Stimulated activated CD8-positive, alpha-beta memory T cell treated with anti-CD3 and anti-CD28 coated beads, Interleukin-7, amount 100 ng/mL, for 1 hour (primary cell): ENCODE results near the gene COX7B2.

Source experiments
- DNase-seq, 2 donors: peaks; one replicate each; pipeline ENCODE4 v3.0.0-alpha.2; 2020; ENCODE audit warnings: low read depth in 2 of 2

Gene COX7B2

DNA sequence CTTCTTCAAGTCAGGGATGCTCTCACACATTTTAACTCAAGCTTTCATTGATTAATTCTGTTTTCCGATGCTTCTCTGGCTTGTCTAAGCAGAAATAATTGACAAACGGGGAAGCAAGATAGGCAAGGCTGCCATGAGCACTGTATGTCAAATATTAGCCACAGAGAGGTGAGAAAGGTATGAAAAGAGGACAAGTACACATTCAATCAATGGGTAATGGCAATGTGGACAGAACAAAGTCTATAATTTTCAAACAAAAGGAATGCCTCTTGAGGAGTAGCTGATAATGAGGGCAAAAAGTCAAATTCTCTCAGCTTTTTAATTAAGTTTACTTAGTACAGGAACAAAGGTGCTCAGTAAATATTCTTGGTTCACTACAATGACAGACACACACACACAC is 19.6 kb downstream of the COX7B2 start:
- no peak for DNase-seq

DNA sequence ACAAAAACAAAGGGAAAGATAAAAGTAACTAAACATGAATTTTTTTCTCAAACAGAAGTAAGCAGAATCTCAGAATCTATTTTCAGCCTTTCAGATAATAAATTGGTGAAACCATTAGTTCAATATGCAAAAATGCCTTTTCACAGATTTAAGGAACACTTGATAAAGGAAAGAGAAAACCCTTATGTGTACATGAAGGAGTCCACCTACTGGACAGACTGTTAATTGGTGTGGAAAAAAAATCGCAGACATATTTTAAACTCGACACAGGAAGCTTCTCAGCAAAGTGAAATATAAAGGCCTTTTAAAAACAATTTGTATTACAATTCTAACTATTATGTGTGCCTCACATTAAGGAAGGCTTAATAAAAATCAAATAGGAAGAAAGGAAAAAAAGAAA is 22.3 kb downstream of the COX7B2 start:
- DNase-seq: no peak

DNA sequence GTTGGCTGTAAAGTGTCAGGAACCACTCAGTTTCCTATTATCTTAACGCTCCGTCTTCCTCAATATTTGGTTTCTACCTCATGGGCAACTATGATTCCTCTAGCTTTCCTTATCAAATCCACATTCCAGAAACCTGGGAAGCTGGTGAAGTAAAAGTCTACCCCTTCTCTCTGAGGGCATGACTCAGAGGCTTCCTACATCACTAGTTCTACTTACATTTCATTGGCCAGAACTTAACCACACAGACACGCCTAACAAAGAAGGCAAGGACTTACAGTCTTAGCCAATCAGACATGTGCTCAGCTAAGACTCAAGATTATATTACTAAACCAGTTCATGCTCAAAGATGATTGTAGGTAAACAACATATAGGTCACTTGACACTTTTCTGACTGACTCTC is 30.4 kb downstream of the COX7B2 start:
- no peak for DNase-seq

DNA sequence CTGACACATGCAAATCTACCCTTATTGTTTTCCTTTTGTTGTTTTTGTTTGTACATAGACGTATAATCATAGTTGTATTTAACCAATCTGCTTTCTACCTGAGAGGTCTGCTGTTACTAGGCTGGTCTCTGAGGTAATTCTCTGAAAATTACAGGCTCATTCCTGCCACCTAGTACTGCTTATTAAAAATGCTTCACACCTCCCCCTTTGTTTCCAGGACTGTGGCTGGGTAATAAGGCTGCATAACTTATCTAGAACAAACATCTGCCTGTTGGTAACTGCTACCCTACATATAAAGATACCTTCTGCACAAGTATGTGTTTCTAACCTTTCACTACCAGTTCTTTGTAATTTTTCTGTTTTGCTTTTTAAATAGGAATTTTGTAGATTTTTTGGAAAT is 34.2 kb downstream of the COX7B2 start:
- DNase-seq: no peak

DNA sequence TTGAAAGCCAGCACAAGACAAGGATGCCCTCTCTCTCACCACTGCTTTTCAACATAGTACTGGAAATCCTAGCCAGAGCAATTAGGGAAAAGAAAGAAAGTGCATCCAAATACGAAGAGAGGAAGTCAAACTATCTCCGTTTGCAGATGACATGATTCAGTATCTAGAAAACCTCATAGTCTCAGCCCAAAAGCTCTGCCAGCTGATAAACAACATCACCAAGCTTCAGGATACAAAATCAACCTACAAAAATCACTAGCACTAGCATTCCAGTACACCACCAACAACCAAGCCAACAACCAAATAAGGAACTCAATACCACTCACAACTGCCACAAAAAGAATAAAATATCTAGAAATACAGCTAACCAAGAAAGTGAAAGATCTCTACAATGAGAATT is 38.6 kb downstream of the COX7B2 start:
- DNase-seq: no peak

DNA sequence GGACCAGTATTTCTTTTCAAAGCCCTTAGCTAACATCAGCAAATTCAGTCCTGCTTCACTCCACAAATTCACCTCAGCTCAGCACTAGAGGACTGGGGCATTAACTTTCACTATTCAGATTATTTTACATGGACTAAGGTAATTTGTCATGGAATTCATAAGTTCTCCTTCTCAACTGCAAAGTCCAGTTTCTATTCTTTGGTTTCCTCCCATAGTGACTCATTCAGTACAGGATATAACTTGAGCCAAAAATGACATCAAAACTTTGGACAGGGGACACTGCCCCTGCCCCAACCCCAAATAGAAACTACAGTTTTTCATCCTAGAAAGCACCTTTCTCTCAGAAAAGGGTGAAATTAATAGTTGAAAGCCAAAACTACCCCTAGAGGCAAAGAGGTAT is 52.7 kb downstream of the COX7B2 start:
- DNase-seq: no peak

DNA sequence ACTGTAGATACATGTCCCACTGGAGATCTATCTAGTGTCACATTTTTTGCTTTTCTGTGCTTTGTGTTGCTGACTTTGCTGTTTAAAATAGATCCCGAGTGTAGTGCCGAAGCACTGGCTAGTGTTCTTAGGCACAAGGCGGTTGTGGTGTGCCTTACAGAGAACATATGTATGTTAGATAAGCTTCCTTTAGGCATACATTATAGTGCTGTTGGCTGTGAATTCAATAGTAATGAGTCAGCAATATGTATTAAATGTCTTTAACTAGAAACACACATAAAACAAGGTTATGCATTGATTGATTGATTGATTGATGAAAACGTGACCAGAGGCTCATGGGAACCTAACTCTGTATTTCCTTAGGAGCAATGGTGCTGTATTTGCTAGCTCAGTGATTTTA is 56.2 kb downstream of the COX7B2 start:
- no peak for DNase-seq

DNA sequence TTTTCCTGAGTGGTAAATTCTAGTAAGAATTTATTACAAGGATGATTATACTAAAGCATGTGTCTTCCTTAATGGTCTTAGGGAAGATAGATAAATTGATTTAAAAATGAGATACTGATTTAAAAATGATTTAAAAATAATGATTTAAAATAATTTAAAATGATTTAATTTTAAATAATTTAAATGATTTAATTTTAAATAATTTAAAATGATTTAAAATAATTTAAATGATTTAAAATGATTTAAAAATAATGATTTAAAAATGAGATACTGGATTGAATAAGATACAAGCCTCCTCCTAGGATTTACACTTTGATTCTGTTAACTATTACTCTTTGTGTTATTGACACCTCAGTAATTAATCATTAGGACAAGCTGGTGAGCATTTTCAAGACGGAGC is 59.0 kb downstream of the COX7B2 start:
- no peak for DNase-seq

DNA sequence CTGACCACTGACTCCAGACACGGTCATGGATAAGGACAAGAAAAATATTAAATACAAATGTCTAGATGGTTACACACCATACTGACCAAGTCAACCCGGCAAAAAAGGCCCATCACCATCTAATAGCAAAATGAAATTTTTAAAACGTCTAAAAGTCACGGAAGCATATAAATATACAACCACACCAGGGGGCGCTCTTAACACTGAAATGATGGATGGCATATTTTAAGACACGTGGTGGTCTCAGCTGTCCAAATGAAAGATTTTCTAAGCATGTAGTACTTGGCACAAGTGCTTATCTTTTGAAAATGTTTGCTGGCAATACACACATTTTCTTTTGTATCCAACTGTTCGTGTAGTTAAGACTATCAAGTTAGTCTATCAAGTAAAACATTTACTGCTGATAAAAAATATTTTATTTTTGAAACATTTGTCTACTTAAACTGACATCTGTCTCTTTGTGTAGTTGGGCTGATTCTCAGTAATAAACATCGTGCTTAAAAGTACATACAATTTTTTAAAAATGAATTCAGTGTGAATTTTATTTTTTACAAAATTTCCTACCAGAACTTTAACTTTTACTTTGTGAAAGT is 64.6 kb downstream of the COX7B2 start:
- DNase-seq: no peak

DNA sequence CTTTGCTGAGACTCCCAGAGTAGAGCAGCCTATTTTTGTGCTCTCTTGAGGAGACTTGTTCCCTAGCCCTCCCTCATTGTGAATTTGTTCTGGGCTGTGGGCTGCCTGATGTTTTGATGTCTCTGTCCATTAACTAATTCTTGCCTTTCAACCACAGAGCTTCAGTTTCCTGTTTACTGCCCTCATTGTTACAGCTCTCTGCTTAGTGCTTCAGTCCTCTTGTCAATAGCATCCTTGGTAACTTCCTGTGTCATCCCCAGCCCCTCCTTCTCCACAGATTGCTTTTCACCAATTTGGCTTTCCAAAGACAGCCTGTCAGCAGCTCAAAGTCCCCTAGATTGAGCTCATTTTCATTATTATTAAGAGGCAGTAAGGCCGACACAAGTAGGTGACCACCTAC is 69.9 kb downstream of the COX7B2 start:
- DNase-seq: no peak

DNA sequence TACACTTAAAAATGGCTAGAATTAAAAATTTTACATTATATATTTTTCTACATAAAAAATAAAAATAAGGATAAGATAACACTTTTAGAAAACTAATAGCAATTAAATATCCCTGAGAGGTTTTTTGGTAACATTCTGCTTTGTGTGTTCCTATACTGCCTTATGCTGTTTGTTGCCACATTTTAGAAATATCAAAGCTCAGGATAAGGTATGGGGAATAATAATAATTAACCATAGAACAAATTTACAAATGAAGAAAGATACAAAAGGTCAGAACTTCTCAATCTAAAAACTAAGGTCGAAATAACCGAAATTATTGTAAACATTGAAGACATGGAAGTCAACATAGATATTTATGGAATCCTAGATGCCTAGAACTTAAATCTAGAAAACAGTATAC is 71.4 kb downstream of the COX7B2 start:
- no peak for DNase-seq

DNA sequence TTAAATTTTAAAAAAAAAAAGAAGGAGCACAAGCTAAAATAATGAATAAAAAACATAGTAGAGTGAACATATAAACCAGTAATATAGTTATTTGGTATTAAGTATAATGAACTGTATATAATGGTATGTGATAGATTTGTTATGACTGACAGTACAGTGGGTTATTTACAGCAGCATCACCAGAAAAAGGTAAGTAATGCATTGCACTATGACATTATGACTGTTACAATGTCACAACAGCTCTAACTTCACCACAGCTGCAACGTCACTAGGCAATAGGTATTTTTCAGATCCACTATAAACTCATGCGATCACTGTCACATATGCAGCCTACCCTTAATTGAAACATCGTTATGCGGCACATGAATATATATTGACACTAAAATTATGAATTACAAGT is 72.5 kb downstream of the COX7B2 start:
- no peak for DNase-seq

DNA sequence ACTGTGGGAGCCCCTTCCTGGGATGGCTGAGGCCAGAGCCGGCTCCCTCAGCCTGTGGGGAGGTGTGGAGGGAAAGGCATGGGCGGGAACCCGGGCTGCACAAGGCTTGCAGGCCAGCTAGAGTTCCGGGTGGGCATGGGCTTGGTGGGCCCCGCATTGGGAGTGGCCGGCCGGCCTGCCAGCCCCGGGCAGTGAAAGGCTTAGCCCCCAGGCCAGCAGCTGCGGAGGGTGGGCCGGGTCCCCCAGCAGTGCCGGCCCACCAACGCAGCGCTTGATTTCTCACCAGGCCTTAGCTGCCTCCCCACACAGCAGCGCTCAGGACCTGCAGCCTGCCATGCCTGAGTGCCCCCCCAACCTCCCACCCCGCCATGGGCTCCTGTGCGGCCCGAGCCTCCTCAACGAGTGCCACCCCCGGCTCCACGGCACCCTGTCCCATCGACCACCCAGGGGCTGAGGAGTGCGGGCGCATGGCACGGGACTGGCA is 78.0 kb downstream of the COX7B2 start:
- no peak for DNase-seq

DNA sequence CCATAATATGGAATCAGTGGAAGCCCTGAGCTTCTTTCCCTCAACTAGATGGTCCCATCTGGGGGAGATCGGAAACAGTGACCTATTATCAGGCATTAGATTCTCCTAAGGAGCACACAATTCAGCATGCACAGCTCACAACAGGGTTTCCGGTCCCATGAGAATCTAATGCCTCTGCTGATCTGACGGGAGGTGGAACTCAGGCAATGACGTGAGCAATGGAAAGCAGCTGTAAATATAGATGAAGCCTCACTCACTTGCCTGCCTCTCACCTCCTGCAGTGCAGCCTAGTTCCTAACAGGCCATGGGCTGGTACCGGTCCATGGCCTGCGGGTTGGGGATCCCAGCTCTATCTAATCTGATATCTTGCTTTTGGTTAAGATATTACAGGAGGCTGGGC is 88.9 kb downstream of the COX7B2 start:
- DNase-seq: no peak

DNA sequence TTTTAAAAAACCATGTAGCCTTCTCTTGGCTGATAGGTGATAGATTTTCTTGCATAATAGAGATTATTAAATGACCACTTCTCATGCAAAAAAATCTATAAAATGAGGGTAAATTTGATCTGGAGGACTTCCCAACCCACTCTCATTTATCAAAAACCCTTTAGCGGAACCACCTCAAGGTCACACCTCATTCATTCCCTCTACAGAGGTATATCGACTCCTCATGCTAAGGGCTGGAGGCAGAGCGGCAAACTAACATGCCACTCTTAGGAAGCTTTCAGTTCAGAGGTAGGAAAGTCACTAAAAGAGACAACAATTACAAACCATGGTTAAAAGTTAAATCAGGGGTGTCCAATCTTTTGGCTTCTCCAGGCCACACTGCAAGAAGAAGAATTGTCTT is 90.0 kb downstream of the COX7B2 start:
- DNase-seq: no peak

DNA sequence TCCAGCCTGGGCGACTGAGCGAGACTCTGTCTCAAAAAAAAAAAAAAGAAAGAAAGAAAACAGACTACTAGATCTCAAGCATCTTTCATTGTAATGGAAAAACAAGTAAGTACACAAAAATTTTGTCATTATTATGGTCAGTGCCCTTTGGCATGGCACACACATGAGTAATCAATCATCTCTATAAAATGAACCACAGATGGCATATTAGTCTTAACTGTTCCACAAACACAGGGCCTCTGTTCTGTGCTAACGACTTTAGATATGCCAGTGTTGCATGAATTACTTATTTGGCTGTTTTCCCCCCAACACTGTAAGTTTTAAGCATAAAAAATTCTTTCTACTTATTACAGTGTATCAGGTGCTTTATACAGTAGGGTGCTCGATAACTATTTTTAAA is 90.4 kb downstream of the COX7B2 start:
- DNase-seq: no peak

DNA sequence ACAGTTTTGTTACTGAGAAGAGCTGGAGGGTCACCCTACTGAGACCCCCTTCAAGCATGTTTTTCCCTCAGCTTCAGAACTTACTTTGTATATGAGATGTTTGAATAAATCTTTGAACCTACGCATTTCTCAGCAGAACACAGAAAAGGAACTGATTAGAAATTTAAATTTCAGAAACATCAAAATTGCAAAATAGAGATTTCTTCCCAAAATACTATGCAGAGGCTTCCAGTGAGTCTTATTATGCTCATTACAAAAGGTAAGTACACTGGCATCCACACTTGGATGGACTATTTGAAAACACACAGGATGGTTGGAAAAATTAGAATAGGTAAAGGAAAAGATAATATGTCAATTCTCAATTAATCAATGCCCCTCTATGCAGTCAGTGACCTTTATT is 91.2 kb downstream of the COX7B2 start:
- no peak for DNase-seq

DNA sequence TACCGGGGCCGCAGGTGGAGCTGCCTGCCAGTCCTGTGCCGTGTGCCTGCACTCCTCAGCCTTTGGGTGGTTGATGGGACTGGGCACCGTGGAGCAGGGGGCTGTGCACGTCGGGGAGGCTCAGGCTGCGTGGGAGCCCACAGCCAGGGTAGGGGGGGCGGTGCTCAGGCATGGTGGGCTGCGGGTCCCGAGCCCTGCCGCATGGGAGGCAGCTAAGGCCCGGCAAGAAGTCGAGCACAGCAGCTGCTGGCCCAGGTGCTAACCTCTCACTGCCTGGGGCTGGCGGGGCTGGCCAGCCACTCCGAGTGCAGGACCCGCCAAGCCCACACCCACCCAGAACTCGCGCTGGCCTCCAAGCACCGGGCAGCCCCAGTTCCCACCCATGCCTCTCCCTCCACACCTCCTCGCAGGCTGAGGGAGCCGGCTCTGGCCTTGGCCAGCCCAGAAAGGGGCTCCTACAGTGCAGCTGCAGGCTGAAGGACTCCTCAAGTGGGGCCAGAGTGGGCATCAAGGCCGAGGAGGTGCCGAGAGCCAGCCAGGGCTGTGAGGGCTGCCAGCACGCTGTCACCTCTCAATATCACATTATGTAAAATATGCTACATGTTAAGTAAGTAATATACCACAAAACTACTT is 104.1 kb downstream of the COX7B2 start:
- no peak for DNase-seq

DNA sequence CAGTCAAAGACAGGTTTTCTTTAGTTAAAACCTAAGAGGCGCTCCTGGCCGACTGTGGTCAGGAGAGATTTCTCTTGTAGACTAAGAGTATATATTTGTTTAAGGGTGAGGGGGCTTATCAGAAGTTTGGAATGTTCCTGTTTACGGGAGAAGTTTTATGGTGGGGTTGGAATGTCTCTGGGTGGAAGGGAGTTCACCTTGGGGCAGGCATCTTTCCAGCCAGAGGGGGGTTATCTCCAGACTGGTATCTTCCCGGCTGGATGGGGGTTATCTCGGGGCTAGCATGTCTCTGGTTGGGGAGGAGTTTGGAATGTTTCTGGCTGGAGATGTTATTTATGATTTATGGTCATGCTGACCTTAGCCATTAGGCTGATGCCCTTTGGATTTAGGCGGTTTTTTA is 116.0 kb downstream of the COX7B2 start:
- DNase-seq: no peak

DNA sequence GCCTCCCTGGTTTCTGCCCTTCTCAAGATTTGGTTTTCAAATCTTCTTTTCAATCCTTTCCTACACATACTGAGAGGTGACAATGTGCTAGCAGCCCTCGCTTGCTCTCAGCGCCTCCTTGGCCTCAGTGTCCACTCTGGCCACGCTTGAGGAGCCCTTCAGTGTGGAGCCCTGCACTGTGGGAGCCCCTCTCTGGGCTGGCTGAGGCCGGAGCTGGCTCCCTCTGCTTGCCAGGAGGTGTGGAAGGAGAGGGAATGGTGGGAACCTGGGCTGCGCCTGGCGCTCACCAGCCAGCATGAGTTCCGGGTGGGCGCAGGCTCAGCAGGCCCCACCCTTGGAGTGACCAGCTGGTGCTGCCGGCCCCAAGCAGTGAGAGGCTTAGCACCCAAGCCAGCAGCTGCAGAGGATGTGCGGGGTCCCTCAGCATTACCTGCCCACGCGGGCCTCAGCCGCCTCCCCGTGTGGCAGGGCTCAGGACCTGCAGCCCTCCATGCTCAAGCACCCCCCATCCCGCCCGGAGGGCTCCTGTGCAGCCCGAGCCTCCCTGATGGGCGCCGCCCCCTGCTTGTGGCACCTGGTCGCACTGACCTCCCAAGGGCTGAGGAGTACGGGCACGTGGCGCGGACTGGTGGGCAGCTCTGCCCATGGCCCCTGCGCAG is 127.5 kb downstream of the COX7B2 start:
- DNase-seq: no peak

DNA sequence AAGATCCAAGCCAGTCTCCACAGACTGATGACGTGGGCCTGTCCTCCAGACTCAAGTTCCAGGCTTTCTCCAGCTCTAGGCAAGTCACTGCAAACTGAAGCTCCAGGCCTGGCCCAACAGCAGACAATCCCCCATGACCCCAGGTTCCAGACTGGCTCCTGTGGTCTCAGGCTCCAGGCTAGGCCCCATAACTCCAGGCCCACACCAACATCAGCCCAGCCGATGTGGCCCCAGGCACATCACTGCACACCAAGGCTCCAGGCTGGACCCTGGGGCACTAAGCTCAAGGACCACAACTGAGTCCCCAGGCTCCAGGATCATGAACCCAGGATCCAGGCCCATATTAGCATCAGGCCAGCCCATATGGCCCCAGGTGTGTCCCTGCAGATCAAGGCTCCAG is 143.6 kb downstream of the COX7B2 start:
- no peak for DNase-seq

DNA sequence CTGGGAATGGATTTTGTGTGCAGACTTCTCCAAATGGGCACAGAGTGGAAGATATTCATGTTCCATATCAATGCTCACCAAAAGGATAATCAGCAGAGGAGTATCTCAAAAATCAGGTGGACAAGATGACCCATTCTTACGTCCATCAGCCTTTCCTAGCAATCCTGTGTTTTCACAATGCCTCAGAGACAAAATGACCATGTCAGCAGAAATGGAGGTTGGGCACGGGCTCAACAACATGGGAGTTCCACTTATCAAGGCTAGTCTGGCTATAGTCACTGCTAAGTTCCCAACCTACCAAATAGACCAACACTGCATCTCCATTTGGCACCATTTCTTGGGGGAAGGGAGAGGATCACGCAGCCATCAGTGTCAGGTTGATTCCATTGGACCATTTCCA is 179.0 kb downstream of the COX7B2 start:
- no peak for DNase-seq

DNA sequence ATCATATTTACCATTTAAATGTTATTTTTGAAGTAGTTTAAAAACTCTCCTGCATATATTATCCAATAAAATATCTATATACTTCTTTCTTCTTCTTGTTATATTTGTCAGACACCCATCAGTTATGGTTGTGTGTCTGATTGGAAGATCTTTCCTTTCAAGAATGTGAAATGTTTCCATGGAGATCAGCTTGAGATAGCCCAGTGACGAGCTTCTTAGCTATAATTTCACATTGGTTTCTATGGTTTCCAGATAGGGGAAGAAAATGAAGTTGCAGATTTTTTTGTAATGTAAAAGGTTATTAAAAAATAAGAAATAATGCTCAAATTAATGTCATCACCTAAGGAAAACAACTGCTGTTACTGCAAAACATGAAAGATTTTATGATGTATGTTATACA is 189.0 kb downstream of the COX7B2 start:
- no peak for DNase-seq

DNA sequence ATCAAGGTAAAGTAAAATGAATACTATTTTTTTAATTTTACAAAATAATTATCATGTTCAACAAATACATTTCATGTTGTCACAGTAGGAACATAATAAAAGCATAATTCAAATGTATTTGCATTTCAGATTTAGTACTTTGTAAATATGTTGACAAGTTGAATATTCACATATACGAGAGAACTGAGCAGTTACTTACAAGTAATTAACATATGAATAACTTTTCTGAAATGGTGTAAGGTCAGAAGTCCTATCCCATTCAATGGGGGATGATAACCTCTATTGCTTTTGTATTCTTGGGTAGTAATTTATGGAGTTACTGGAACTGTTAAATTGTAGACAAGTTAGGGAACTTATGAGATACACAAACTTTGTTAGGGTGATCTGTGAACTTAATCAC is 191.1 kb downstream of the COX7B2 start:
- no peak for DNase-seq
